HG03469 (cell line): ENCODE results near the gene HPX.
A peak's percentile ranks its signal among the peaks of the same experiment; 100 is the strongest.

ENCODE experiments used
- ATAC-seq: cut with Tn5 transposase; IDR thresholded peaks from one replicate; pipeline ENCODE4 v1.9.1; 2021; ENCODE audit warnings: mild to moderate bottlenecking, moderate library complexity, moderate number of reproducible peaks; ENCODE audit not compliant: unreplicated experiment

Gene HPX

DNA sequence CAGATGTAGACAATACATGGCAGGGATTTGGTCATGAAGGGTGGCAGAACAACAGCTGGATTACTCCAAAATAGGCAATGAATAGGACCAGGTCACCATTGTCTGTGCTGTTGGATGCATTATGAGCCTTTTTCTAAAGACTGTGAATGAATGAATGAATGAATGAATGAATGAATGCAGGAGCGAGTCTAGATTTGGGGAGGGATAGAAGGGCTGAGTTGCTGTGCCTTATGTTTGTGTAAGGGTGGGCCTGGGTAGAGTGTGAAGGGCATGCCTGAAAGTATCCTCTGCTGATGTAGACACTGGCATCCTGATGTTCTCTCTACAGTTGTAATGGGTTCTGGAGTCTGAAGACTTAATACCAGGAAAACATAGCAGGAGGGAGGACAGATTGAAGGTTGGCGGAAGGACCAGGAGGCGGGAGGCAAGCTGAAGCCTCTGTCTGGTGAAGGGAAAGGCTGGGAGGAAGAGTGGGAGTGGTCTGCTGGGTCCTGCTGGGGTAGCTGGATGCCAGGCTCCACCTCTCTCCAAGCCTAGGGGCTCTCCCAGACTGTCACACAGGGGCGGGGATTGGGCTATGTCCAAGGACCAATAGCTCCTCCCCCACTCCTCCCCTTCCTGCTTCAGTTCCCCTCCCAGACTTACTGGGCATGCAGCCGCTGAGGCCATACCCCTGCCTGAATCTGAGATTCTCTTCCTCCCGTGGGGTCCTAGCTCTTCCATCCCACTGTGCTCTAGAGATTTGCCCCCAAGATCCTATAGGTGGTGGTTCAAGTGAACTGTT lies 28.1 kb upstream of the HPX start:
- ATAC-seq, result peak; percentile 57

DNA sequence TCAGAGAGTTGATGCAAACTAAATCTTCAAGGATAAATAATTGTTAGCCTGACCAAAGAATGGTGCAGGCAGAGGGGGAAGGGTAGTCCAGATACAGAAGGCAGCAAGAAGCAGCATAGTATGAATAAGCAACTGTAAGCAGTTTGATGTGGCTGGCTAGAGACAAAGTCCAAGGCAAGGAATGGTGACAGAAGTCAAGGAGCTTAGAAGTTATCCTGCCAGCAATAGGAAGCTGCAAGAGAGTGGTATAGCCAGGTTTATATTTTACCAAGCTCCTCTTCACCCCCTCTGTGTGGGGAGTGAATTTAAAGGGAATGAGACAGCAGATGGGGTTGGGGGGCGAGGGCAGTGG lies 18.3 kb upstream of the HPX start:
- ATAC-seq, result no peak

DNA sequence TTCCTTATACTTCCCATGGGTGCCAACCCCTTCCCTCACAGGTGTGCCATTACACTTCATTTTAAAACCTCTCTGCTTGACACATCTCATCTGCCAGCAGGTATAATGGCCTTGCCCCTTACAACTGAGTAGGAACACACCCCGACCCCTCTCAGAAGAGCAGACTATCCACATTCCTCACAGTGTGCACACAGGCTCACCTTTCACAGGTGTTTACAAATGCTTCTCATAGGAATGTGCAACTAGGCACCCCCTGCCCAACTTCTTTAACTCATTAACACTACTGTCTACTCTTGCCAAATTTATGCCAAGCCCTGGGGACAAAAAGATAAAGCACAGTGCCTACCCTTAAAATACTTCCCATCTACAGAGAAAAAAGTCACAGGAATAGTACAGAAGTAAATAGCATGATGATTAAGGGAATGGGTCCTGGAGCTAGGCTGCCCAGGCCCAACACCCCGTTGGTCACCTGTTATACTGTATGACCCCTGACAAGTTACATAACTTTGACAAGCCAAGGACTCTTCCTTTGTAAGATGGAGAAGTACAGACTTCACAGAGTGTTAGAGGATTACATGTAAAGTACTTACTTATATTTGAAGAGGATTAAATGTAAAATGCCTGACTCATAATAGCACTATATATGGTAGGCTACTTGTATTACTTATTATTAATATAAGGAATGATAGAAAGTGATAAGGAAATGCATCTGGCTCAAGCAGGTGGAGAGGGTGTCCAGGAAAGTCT lies 17.7 kb upstream of the HPX start:
- no peak for ATAC-seq

DNA sequence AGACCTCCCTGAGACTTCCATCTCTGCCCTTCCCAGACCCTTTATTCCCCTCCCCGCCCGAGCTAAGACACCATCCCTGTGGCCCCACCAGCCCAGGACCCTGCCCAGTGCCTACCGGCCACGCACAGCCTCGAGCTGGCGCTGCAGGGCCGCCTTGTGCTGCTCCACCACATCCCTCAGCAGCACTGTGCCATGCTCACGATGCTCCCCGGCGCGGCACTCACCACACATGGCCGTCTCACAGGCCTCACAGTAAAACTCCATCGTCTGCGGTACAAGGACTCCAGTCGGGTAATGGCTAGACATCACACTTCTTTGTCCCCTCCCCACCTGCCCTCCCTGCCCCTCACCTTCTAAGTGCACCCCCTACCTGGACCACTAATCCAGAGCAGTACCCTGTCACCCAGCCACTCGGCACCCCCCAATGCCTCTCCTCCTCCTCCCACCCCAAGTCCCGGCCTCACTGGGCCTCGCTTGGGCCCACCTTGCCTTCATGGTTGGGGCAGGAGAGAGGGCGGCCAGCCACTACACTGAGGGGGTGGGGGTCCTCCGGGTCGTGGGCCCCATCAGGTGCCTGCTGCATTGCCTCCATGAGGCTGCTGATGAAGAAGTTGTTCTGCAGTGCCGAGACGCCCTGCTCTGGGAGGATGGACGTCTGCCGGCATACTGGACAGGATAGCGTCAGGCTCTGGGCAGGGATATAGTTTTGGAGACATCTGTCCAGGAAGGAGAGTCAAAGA lies 17.0 kb upstream of the HPX start:
- no peak for ATAC-seq

DNA sequence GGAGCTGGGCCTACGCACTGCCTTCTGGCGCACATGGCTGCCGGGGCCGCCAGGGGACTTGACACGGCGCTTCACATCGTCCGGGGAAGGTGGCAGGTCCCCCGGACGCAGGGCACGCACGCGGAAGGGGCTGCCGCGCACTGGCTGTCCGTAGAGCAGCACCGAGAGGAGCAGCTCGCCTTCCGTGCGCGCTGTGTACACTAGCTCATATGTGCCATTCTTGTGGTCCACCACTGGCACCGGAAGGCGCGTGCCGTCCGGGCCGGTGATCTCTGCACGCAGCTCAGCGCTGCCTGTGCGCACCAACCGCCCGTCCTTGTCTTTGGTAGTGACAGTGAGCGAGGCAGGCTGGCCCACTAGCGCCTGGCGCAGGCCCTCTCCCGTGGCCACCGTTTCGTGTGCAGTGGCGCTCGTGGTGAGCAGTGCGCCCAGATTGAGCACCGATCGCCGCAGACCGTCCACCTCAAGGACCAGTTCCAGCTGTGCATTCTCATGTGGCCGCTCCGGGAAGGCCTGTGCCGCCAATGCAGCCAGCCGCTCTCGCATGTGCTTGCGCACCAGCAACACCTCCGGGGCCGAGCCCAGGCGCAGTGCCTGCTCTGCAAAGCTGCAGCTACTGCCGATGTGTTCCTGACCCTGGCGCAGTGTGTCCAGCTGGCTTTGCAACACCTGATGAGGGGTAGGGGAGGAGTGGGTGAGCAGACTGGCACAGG lies 15.7 kb upstream of the HPX start:
- ATAC-seq, result no peak

DNA sequence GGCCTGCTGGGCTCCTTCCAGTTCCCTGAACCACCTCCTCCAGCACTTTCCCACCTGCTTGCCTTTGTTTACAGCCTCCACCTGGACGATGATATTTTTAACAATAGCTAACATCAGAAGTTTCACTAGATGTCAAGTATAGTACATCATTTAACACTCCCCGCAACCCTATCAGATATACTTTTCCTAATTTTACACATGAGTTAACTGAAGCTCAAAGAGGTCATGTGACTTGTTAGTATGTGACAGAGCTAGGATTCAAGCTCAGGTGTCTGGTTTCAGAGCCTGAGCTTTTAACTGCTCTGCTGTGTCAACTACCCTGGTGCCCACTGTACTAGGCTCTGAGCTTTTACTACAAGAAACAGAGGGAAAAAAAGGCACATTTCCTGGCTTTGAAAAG lies 14.3 kb upstream of the HPX start:
- no peak for ATAC-seq

DNA sequence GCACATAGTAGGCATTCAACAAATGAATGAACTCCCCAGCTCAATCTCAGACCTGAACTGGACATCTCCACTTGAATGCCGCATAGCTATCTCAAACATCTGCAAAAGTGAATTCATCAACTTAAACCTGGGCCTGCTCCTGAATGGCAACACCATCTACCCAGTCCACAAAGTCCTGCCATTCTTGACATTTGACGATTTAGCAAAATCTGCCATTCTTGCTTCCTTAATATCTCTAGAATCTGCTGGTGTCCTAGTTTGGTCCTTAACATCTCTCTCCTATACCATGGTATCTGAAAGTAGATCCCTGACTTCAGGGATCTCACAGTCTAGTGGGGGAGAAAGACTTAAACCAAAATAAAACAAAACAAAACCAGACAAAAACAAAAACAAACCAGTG lies 12.4 kb upstream of the HPX start:
- no peak for ATAC-seq

DNA sequence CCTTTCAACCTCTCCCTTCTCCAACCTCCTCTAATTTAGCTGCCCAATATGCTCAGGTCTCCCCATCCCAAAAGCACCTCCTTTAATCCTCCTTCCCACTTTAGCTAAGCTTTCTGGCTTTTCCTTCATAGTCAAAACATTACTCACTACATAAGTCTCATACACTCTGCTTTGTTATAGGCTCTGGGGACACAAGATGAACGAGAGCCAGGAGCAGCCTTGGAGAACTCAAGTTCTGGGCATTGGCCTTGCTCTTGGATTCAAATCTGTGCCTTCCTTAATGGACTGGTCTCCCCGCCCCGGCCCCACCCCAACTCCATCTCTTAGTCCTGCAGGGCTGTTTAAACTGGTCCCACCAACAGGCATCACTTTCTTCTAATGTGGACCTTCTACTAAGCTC lies 11.4 kb upstream of the HPX start:
- ATAC-seq, result no peak

DNA sequence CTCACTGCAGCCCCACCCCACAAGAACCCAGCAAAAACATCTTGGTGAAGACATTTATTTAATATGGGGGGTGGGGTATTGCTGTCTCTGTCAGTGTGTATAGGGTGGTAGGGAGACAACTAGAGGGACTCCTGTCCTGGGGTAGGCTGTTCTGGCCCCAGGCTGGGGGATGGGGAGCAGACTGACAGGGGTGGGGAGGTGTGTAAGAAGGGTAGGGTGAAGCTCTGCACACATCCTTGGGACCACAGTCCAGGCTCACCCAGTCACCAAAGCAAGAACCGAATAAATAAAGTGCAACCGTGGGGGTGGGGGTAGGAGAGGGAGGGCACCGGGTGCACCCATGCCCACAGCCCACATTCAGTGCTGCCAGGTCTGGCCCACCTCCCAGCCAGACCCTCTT lies 7.8 kb upstream of the HPX start:
- ATAC-seq, result no peak

DNA sequence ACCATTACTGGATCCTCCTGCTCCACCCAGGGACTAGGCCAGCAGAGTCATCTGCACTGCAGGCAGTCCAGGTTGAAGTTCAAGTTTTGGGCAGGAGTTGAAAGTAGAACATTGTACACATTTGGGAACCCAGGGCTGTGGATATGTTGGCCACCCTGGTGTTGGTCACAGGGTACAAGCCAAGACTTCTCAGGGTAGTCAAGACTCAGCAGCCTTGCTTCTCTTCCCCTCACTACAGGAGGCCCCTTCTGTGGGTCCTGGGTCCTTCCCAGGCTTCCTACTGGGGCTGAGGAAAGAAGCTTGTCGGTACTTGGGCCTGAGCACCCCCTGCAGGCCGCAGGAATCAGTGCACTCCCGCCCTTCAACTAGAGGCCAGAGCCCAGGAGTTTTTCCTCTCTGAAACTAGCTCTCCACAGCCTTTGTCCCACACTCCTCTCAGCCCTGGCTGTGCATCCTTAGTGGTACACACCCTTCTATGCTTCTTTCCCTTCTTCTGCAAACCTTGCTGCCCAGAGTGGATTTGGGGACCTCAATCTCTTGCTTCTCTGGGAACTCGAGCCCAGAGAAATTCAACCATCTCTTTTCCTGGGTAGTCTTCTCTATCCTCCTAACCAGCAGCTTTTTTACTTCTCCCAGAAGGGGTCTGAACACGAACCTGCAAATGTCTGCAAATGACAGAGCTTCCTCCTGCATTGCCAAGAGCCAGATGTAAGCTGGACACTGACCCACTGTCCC lies 2.6 kb upstream of the HPX start:
- ATAC-seq, result peak; percentile 53

DNA sequence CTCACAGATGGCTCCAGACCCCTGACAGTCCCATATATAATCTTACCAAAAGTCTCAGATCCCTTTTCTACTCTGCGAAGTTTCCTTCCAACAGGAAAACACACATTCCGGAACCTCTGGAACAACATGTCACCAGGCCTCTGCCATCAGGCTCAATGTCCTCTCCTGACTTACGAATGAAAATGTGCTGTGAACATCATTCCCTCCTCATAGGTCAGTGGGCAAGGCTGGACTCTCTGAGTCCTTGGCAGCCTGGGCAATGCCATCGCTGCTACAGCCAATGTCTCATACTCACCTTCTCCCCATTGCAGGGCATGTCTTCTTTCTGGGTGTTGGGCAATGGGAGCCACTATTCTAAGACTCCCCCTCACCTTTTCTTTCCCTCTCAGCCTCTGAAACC lies 1.7 kb upstream of the HPX start:
- ATAC-seq, result no peak

DNA sequence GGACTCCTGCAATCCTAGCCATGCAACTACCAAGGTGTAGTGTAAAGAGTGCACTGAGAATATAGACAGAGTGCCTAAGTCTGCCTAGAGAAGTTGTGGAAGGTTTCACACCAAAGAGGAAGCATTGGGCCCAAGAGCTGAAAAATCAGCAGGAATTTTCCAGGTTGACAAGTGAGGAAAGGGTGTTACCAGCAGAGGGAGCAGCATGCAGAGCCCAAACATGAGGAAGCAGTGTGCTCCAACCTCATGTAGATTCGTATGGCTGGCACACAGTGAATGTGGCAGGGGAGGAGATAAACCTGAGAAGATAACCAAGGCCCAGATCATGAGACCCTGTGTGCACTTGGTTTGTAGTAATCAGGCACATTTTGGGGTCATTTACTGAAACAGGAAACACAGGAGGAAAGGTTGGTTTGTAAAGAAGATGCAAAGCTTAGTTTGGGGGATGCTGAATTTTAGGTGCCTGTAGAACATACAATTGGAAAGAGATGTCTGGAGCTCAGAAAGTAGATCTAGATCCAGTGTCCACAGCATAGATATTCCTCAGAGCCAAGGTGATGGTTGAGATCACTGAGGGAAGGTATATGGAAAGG lies 1.7 kb downstream of the HPX start:
- ATAC-seq, result no peak

DNA sequence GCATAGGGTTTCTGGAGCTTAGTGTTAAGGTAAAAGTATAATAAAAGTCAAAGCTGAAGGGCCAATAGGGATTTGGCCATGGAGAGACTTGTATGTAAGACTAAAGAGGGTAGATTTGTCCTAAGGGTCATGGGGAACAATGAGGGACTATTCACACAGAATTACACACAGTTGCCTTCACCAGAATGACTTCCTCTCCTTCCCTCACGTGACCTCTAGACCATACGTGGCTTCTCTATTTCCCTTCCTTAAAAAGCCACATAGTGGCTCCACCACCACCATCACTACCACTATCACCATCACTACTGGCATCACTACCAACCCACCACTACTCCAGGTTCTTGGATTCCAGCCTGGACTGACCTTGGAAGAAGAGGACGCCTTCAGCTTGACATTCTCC lies 2.8 kb downstream of the HPX start:
- ATAC-seq, result no peak

DNA sequence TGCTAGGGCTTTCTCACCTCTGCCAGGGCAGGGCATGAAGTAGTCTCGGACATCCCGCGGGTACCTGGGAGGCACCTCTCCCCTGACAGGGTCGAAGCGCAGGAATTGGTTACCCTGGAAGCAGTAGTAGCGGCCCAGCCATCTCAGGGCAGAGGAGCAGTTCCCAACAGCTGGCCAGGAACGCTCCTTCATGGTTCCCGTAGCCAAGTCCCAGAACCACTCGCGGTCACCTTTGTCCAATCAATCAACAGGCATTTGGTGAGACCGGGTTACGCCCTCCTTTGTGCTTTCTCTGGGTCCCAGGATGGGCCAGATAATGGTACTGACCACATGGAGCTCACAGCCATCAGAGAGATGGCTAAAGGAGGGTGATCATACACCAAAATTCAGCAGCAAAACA lies 3.4 kb downstream of the HPX start:
- ATAC-seq, result no peak

DNA sequence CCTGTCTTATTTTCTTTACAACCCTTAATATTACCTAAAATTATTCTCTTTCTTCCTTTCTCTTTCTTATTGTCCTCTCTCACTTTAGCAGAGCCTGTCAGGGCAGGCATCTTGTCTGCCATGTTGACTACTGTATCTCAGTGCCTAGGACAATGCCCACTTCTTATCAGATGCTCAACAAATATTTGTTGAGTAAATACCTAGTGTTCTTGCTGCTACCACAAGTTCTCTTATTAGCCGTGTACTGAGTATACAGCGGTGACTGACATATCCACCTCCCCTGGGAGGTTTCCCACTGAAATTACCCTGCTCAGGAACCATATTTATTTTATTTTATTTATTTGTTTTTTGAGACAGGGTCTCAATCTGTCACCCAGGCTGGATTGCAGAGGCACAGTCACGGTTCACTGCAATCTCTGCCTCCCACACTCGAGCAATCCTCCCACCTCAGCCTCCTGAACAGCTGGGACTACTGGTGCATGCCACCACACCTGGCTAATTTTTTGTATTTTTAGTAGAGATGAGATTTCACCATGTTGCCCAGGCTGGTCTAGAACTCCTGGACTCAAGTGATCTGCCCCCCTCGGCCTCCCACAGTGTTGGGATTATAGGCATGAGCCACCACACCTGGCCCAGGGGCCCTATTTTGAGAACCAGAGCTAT lies 6.7 kb downstream of the HPX start:
- ATAC-seq, result no peak

DNA sequence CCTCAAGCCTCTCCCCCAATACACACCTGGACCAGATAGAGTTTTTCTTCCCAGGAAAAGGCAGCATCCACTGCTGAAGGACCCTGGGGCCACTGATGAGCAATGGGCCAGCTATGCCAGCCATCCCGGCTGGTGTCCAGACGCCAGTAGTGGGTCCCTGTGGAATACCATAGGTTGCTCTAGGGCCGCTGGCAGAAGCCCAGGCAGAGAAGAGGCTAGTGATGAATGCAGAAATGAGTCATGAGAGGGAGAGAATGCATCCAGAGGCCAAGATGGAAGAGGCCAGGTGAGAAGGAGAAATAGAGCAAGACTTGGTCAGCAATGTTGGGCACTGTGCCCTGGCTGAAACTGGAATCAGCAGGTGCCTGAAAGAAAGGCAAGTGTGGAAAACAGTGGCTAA lies 8.9 kb downstream of the HPX start:
- ATAC-seq, result no peak

DNA sequence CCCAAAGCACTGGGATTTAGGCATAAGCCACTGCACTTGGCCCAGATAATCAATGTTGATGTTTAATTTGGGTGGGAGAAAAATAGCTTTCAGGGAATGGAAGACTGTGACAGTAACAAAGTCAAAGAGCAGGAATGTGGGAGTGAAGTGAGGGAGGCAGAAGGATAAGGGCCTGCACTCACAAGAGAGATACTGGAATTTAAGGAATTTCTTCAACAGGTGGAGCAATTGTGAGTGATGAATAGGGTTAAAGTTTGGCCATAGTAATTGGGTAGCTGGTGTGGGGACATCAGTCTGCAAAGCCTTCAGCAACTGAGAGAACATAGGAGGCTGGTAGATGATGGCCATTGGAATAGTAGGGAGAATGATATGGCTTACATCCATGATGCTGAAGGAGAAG lies 13.3 kb downstream of the HPX start:
- ATAC-seq, result no peak

DNA sequence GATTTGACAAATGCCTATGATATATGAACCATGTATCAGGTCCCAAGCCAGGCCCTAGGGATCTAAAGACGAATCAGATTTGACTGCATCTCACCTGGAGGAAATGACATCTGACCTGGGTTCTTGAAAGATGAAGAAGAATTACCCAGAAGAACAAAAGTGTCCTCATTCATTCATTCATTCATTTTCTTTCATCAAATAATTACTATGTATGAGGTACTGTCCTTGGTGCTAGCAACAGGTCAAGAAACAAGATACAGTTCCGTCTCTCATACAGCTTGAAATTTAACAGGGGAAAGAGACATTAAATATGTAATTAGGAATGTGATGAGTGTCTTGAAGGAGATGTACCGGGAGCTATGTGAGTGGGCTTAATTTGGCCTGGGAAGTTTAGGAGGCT lies 20.1 kb downstream of the HPX start:
- no peak for ATAC-seq

DNA sequence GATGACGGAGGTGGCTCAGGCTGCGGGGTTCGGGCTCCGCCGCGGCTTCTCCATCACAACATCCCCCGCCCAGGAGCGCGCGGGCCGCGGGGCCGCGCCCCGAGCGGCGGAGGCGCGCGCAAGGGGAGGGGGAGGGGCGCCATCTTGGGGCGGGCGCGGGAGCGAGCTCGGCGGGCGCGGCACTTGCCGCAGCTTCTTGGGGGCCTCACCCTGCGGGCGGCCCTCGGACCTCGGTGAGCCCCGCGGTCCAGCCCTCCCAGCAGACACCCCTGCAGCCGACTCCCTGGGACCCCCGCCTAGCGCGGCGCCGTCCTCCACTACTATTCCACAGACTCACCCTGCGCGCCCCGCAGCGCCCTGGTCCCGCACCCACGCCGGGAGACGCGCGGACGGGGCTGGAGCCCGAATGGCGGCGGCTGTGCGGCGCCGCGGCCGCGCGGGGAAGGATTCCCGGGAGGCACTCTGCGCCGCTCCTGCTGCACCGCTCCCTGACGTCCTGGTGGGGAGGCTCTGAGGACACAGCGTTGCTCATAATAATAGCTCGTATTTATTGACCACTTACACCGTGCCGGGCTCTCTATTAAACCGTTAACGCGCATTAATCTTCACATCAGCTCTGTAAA lies 21.7 kb downstream of the HPX start, which contains the start of gene APBB1:
TSS of gene APBB1 (minus strand) at position 86 of the 623 bp plus-strand sequence. CDS start 7,747 bp downstream, outside the sequence.
- ATAC-seq, result no peak
